Hepatocyte (in vitro differentiated cells): ENCODE data around the gene ST6GALNAC2.

Experiments used
- CTCF ChIP-seq: fragments of 200-600 bp; sonication (generic); IDR thresholded peaks from 2 replicates; pipeline ENCODE4 v1.5.1; 2016; ENCODE audit warnings: antibody characterized with exemption, mild to moderate bottlenecking; ENCODE audit not compliant: poor library complexity
- EZH2 ChIP-seq: fragments of 200-600 bp; sonication (generic); IDR thresholded peaks from 2 replicates; pipeline ENCODE4 v1.6.1; 2016; ENCODE audit warnings: antibody characterized with exemption, mild to moderate bottlenecking, borderline replicate concordance
- EZH2phosphoT487 ChIP-seq: fragments of 200-600 bp; sonication (generic); IDR thresholded peaks from one replicate; pipeline ENCODE4 v1.6.1; 2018; ENCODE audit warnings: antibody characterized with exemption, mild to moderate bottlenecking, low read depth, moderate library complexity; ENCODE audit not compliant: unreplicated experiment, severe bottlenecking

DNA sequence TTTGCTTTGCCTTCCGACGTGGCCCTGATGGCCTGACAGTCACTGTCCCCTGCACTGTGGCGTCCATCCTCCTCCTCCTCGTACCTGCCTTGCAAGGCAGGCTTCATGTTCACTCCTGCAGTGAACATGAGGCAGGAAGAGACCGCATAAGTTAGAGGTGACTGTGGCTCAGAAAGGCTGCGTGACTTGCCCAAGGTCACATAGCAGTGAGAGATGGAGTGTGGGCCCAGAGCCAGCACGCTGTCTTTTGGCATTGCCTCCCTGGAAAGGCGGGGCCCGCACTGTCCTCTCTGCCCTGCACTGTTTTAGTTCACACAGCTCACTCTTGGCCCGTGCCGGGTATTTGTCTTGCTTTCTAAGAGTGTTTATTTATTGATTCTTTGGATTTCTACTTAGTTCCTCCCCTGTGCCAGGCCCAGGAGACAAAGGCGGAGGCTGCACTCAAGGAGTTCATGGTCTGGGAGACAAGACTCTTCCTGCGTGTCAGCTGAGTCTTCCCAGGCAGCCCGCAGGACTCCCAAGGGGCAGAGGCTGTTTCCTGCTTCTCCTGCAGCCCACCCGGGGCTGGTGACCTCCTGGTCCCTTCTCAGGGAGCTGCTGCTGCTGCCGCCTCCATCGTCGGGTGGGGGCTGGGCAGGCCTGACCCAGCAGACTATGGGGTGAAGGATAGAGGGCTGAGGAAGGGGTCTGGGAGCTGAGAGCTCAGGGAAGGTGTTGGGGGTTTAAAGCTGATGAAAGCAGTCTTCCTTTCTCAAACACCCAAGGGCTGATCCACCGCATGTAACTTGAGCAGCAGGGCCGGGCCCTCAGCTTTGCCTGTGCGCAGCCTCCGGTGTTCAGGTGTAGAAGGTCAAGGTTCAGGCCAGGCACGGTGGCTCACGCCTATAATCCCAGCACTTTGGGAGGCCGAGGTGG is 60.8 kb downstream of the ST6GALNAC2 start:
- TF ChIP-seq EZH2phosphoT487 (no peak), CTCF (no peak), EZH2 (no peak)
